ENCODE data around the gene OPRL1. TPM values are rescaled to one million over a fixed set of nuclear protein-coding genes. Genes with fewer than 3 reads are reported as not detected.
"Not testable (repeated sequence)": the region's sequence is repeated elsewhere in the genome, so short reads cannot be mapped to it uniquely, and the experiment has no call there.

OPRL1 gene
- total RNA-seq, 1 donor, result 0.63 TPM

DNA sequence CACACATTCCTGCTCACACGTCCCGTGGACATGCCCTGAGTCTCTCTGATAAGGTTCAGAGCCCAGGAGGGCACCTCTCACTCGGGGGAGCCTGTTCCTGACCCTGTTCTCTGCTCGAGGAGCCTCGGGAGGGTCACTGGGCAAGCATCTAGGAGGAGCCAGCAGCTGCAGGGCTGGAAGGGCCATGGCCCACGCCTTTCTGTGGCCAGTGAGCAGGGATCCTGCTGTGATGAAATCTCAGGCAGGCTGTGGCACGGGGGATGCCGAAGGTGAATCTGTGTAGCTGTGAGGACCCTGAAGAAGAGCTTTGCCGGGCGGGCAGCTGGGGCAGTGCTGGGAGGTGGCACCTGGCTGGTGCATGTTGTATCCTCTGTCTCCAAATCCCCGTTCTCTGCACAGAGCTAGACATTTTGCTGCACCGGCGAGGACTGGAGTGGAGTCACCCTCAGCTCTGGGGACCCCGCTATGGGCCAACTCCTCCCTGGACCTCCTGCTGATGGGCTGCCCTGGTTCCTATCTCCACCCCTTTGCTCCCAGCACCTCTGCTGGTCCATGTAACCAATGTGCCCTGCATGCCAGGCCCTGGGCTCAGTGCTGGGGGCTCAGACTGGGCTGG lies 34.6 kb downstream of the OPRL1 start:
- no peak for DNase-seq (ENCODE audit: low read depth)
- H3K4me3 ChIP-seq (ENCODE audit: low read depth, low read length), result no peak overlapping the region
- no peak for TF ChIP-seq CTCF (IDR thresholded peaks at IDR 0.05; ENCODE audit: insufficient read depth, low read length)

- DNase-seq (ENCODE audit: low read depth), result no peak
- no peak for TF ChIP-seq CTCF (IDR thresholded peaks at IDR 0.05; ENCODE audit: insufficient read depth, low read length)
- no peak overlapping the region for H3K4me3 ChIP-seq (ENCODE audit: low read depth, low read length)
Measured at GRCh38 chr20:64115171-64115911, 35.5 kb downstream of the OPRL1 start.

GRCh38 chr20:64116016-64116415 lies 36.1 kb downstream of the OPRL1 start:
- no peak for TF ChIP-seq CTCF (IDR thresholded peaks at IDR 0.05; ENCODE audit: insufficient read depth, low read length)

GRCh38 chr20:64116541-64117431 lies 36.9 kb downstream of the OPRL1 start:
- DNase-seq (ENCODE audit: low read depth), result no peak
- no peak for TF ChIP-seq CTCF (IDR thresholded peaks at IDR 0.05; ENCODE audit: insufficient read depth, low read length)
- no peak overlapping the region for H3K4me3 ChIP-seq (ENCODE audit: low read depth, low read length)

More at GRCh38 chr20:64116016-64116415, 36.1 kb downstream of the OPRL1 start:
- no peak overlapping the region for H3K4me3 ChIP-seq (ENCODE audit: low read depth, low read length)
- no peak for DNase-seq (ENCODE audit: low read depth)

- not testable (repeated sequence) for H3K4me3 ChIP-seq (ENCODE audit: low read depth, low read length); DNase-seq (ENCODE audit: low read depth)
Measured at GRCh38 chr20:64117432-64117777, 37.5 kb downstream of the OPRL1 start.

DNA sequence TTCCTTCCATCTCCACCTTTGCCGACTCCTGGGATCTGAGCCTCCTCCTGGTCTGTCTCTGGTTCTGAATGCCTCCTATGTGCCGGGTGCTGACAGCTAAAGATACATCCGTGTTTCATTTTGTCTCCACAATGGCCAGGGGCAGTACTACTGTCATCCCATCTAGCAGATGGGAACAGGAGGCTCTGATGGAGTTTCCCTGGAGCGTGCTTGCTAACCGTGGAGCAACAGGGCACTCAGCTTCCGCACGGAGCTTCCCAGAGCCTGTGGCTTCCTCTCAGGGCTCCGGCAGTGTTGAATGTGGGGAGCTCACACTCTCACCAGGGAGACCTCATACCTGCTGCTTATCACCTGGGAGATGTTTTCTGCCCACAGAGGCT lies 39.4 kb downstream of the OPRL1 start:
- TF ChIP-seq CTCF (IDR thresholded peaks at IDR 0.05; ENCODE audit: insufficient read depth, low read length), result no peak
- no peak overlapping the region for H3K4me3 ChIP-seq (ENCODE audit: low read depth, low read length)
- DNase-seq (ENCODE audit: low read depth), result no peak
